Measurements from ENCODE around the gene CCL18.
"Not testable (repeated sequence)": the region's sequence is repeated elsewhere in the genome, so short reads cannot be mapped to it uniquely, and the experiment has no call there.

CCL18 gene

GRCh38 chr17:36104701-36105181, 40.7 kb downstream of the CCL18 start:
- peaks cover 4% of the 10 kb centered on the region for H3K4me1 Mint-ChIP-seq (ENCODE audit: low read depth)
- peaks cover 13% of the 10 kb centered on the region for H3K27me3 Mint-ChIP-seq (ENCODE audit: low read depth)
- no peaks in the 10 kb centered on the region for H3K36me3 Mint-ChIP-seq (ENCODE audit: low read depth)
- no peaks in the 10 kb centered on the region for H3K9me3 Mint-ChIP-seq
- H3K27ac Mint-ChIP-seq: peak overlapping the region; percentile 1
- peak overlapping the region; percentile 43 for H3K4me3 Mint-ChIP-seq

DNA sequence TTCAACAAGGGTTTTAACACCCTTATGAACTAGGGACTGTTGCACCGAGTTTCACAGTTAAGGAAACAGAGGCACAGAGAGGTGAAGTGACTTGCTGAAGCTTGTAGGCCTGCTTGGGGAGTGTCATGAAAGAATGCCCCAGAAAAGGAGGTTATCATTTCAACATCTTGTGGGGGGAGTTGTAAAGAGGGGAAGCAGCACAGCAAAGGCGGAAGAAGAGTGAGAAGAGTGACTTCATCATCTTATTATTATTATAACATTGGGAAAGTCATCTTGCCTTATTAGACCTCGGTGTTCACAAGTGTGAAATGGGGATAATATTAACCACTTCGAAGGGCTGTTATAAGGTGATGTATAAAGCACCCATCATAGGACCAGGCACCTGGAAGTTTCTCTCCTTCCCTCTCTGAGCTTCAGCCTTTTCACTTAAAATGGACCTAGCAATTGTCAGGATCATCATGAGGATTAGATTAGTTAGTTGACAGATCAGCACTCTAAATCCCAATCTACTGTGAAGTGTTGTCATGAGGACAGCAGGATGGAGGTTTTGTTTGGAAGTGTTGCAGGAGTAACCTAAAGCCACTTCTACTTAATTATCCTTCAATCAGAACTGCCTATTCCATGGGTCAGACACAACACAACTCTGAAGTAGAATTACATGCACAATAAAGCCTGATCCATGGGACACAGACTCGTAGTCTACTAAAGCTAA, 41.9 kb downstream of the CCL18 start:
- no peaks in the 10 kb centered on the region for H3K36me3 Mint-ChIP-seq (ENCODE audit: low read depth)
- no peak overlapping the region for H3K27ac Mint-ChIP-seq
- H3K4me3 Mint-ChIP-seq: no peak overlapping the region
- no peaks in the 10 kb centered on the region for H3K9me3 Mint-ChIP-seq
- H3K27me3 Mint-ChIP-seq (ENCODE audit: low read depth): peaks cover 8% of the 10 kb centered on the region
- H3K4me1 Mint-ChIP-seq (ENCODE audit: low read depth): peaks cover 4% of the 10 kb centered on the region

- no peak overlapping the region for H3K27ac Mint-ChIP-seq
- no peaks in the 10 kb centered on the region for H3K36me3 Mint-ChIP-seq (ENCODE audit: low read depth)
- H3K9me3 Mint-ChIP-seq: no peaks in the 10 kb centered on the region
- peaks cover 8% of the 10 kb centered on the region for H3K27me3 Mint-ChIP-seq (ENCODE audit: low read depth)
- H3K4me3 Mint-ChIP-seq: no peak overlapping the region
- H3K4me1 Mint-ChIP-seq (ENCODE audit: low read depth): peaks cover 4% of the 10 kb centered on the region
These were observed 42.4 kb downstream of the CCL18 start for GRCh38 chr17:36106493-36106835.

- no peak overlapping the region for H3K4me3 Mint-ChIP-seq
- peaks cover 5% of the 10 kb centered on the region for H3K9me3 Mint-ChIP-seq
- H3K27me3 Mint-ChIP-seq (ENCODE audit: low read depth): peaks cover 8% of the 10 kb centered on the region
- no peak overlapping the region for H3K27ac Mint-ChIP-seq
- H3K4me1 Mint-ChIP-seq (ENCODE audit: low read depth): peaks cover 4% of the 10 kb centered on the region
- H3K36me3 Mint-ChIP-seq (ENCODE audit: low read depth): no peaks in the 10 kb centered on the region
These were observed 43.6 kb downstream of the CCL18 start for GRCh38 chr17:36107660-36108059.

- not testable (repeated sequence) for H3K4me1 Mint-ChIP-seq (ENCODE audit: low read depth); H3K4me3 Mint-ChIP-seq; H3K36me3 Mint-ChIP-seq (ENCODE audit: low read depth); H3K27ac Mint-ChIP-seq; H3K27me3 Mint-ChIP-seq (ENCODE audit: low read depth); H3K9me3 Mint-ChIP-seq
These were observed 44.2 kb downstream of the CCL18 start for GRCh38 chr17:36108265-36108664.

DNA sequence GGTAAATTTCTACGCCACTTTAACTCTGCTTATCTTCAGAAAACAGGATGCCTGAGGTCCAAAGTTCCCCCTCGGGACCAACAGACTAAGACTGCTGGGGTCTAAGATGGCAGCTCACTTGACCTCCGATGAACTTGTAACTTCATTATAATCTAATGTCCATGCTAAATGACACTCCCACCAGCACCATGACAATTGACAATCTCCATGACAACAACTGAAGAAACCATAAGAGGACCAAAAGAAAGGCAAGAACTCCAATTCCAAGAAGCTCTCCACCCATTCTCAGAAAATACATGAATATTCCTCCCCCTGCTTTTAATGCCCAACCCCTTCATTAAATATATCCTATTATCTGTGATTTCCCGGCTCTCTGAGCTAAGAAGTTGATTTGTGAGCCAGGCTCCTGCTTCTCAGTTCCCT, 47.0 kb downstream of the CCL18 start:
- H3K4me3 Mint-ChIP-seq: no peak overlapping the region
- H3K27me3 Mint-ChIP-seq (ENCODE audit: low read depth): no peaks in the 10 kb centered on the region
- no peaks in the 10 kb centered on the region for H3K36me3 Mint-ChIP-seq (ENCODE audit: low read depth)
- no peaks in the 10 kb centered on the region for H3K4me1 Mint-ChIP-seq (ENCODE audit: low read depth)
- H3K27ac Mint-ChIP-seq: no peak overlapping the region
- H3K9me3 Mint-ChIP-seq: peaks cover 13% of the 10 kb centered on the region

DNA sequence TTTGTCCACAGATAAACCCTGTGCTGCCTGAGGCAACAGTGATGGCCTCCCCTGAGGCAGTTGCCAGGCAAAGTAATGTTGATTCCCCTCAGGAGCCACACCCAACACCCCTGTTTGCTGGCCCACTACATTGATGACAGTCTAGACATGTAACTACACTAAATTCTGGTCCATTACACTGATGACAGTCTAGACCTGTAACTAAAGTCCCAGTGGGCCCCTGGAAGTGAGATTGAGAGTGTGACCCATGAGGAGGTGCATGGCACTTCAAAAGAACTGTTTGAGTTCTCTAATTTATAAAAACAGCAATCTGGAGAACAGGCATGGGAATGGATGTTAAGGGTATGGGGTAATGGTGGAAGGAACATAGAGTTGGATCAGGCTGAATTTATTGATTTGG, 48.5 kb downstream of the CCL18 start:
- Mint-ChIP-seq H3K9me3 (peaks cover 13% of the 10 kb centered on the region), H3K4me1 (ENCODE audit: low read depth) (no peaks in the 10 kb centered on the region), H3K27me3 (ENCODE audit: low read depth) (no peaks in the 10 kb centered on the region), H3K4me3 (no peak overlapping the region), H3K36me3 (ENCODE audit: low read depth) (no peaks in the 10 kb centered on the region), H3K27ac (no peak overlapping the region)

DNA sequence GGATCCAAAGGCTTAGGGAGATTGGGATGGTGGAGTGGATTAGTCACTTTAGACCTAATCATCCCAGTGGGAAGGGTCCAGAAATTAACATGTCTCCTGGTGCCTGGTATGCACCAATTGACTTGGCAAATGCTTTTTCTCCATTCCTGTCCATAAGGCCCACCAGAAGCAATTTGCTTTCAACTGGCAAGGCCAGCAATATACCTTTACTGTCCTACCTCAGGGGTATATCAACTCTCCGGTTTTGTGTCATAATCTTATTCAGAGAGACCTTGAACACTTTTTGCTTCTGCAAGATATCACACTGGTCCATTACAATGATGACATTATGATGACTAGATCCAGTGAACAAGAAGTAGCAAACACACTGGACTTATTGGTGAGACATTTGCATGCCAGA, 49.1 kb downstream of the CCL18 start:
- H3K36me3 Mint-ChIP-seq (ENCODE audit: low read depth); H3K4me3 Mint-ChIP-seq; H3K27ac Mint-ChIP-seq; H3K4me1 Mint-ChIP-seq (ENCODE audit: low read depth); H3K27me3 Mint-ChIP-seq (ENCODE audit: low read depth): not testable (repeated sequence)
- H3K9me3 Mint-ChIP-seq: peaks cover 13% of the 10 kb centered on the region

DNA sequence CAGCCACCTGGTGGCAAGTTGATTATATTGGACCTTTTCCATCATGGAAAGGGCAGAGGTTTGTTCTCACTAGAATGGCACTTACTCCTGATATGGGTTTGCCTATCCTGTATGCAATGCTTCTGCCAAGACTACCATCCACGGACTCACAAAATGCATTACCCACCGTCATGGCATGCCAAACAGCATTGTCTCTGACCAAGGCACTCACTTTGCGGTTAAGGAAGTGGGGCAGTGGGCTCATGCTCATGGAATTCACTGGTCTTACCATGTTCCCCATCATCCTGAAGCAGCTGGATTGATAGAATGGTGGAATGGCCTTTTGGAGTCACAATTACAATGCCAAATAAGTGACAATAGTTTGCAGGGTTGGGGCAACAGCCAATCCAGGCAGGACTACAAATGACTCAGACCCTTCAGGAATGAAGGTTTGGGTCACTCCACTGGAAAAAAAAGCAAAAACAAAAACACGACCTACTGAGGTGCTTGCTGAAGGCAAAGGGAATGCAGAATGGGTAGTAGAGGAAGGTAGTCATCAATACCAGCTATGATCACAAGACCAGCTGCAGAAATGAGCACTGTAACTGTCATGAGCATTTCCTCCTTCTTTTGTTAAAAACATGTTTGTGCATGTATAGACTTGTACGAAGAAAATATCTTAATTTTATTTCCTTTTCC, 51.0 kb downstream of the CCL18 start:
- not testable (repeated sequence) for H3K27me3 Mint-ChIP-seq (ENCODE audit: low read depth); H3K36me3 Mint-ChIP-seq (ENCODE audit: low read depth); H3K4me1 Mint-ChIP-seq (ENCODE audit: low read depth); H3K27ac Mint-ChIP-seq; H3K4me3 Mint-ChIP-seq
- H3K9me3 Mint-ChIP-seq: peaks cover 13% of the 10 kb centered on the region

- not testable (repeated sequence) for H3K4me3 Mint-ChIP-seq; H3K27me3 Mint-ChIP-seq (ENCODE audit: low read depth); H3K36me3 Mint-ChIP-seq (ENCODE audit: low read depth); H3K4me1 Mint-ChIP-seq (ENCODE audit: low read depth); H3K27ac Mint-ChIP-seq
- peaks cover 13% of the 10 kb centered on the region for H3K9me3 Mint-ChIP-seq
These were observed 51.5 kb downstream of the CCL18 start for GRCh38 chr17:36115649-36115977.

DNA sequence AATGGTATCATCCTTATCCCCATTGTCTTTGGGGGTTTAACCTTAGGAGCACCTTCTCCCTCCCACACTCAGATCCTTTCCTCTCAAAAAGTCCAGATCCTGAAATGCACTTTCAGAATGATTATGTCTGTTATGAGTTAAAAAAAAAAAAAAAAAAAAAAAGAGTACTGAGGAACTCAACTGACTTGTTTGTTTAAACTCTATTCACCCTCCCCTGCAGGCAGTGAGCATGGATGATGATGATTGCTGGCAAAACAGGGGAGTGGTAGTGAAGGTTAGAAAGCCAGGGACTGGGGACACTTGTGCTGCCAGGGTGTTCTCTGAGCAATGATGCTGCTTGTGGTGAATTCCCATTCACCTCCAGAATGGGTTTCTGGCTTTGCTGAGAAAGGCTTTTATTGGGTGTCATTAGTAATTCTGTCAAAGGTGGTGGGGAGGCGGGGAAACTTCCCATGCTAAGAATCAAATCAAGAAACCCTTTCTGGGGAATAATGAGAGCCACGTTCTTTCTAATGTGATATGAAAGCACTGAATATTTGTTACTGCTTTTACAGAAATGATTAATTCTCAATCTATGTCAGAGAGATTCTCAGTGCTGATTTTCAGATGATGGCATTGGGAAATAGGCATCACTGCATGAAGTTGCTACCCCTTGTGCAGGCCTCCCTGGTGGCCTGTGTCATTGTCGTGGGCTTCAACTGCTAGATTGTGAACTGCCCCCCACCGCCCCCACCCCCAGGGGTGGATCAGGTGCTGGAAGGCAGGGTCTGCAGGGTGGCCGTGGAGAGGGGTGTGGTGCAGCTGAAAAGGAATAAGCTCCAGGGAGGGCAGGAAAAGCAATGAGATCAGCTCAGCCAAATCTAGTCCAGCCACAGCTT, 53.7 kb downstream of the CCL18 start:
- Mint-ChIP-seq H3K27ac (peak overlapping the region; percentile 46), H3K36me3 (ENCODE audit: low read depth) (no peaks in the 10 kb centered on the region), H3K4me3 (no peak overlapping the region), H3K9me3 (peaks cover 8% of the 10 kb centered on the region), H3K27me3 (ENCODE audit: low read depth) (peaks cover 4% of the 10 kb centered on the region), H3K4me1 (ENCODE audit: low read depth) (no peaks in the 10 kb centered on the region)

DNA sequence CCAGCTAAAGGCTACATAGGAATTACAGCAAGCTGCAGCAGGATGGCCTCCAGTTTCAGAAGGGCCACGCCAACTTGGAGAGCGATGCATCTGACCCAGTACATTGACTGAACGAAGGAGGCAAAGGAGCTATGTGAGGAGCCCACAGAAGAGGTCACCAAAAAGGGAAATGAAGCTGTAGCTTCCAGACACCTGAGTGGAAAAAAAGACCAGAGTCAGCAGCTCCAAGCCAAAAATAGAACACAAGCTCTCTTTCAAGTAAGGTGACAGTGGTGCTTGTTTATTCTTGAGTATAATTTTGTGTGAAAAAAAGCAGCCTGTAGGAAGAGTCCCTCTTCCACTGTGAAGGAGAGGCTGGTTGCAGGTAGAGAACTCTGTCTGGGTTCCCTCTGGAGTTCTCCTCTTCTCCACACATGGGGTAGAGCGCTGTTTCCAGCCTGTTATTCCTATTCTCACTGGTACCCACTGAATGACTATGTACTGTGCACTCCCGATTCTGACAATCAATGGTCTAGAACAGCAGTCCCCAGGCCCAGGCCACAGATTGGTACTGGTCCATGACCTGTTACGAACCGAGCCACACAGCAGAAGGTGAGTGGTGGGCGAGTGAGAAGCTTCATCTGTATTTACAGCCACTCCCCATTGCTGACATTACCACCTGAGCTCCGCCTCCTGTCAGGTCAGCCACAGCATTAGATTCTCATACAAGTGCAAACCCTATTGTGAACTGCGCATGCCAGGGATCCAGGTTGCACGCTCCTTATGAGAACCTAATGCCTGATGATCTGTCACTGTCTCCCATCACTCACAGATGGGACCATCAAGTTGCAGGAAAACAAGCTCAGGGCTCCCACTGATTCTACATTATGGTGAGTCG, 54.6 kb downstream of the CCL18 start:
- H3K27me3 Mint-ChIP-seq (ENCODE audit: low read depth): peaks cover 4% of the 10 kb centered on the region
- no peaks in the 10 kb centered on the region for H3K4me1 Mint-ChIP-seq (ENCODE audit: low read depth)
- H3K27ac Mint-ChIP-seq: peak overlapping the region; percentile 46
- no peak overlapping the region for H3K4me3 Mint-ChIP-seq
- H3K9me3 Mint-ChIP-seq: peaks cover 4% of the 10 kb centered on the region
- no peaks in the 10 kb centered on the region for H3K36me3 Mint-ChIP-seq (ENCODE audit: low read depth)

GRCh38 chr17:36120221-36120620, 56.1 kb downstream of the CCL18 start:
- no peaks in the 10 kb centered on the region for H3K4me1 Mint-ChIP-seq (ENCODE audit: low read depth)
- H3K4me3 Mint-ChIP-seq: no peak overlapping the region
- H3K27me3 Mint-ChIP-seq (ENCODE audit: low read depth): peaks cover 4% of the 10 kb centered on the region
- no peak overlapping the region for H3K27ac Mint-ChIP-seq
- H3K9me3 Mint-ChIP-seq: peaks cover 3% of the 10 kb centered on the region
- no peaks in the 10 kb centered on the region for H3K36me3 Mint-ChIP-seq (ENCODE audit: low read depth)

- peaks cover 11% of the 10 kb centered on the region for H3K9me3 Mint-ChIP-seq
- H3K27ac Mint-ChIP-seq; H3K4me3 Mint-ChIP-seq; H3K4me1 Mint-ChIP-seq (ENCODE audit: low read depth); H3K27me3 Mint-ChIP-seq (ENCODE audit: low read depth); H3K36me3 Mint-ChIP-seq (ENCODE audit: low read depth): not testable (repeated sequence)
These were observed 57.0 kb downstream of the CCL18 start for GRCh38 chr17:36121099-36121498.
